GM06990 (cell line): ENCODE data around the gene LBH.

Experiments used
- DNase-seq: peaks from one replicate; pipeline ENCODE4 v3.0.0-alpha.2; 2011; ENCODE audit not compliant: insufficient read length; ENCODE audit errors: extremely low read depth
- H3K27me3 ChIP-seq: replicated peaks from 2 replicates; pipeline ENCODE4 v1.6.0; 2011; ENCODE audit warnings: low read length; ENCODE audit not compliant: control insufficient read depth, insufficient read depth
- H3K36me3 ChIP-seq: 2 replicates; pipeline ENCODE4 v1.5.1; 2011; ENCODE audit warnings: low read length; ENCODE audit not compliant: control insufficient read depth, insufficient read depth
- H3K4me3 ChIP-seq: replicated peaks from 2 replicates; pipeline ENCODE4 v1.5.1; 2011; ENCODE audit warnings: low read depth, mild to moderate bottlenecking, control low read depth, low read length
- TF ChIP-seq, protein P1 (sequence below): IDR thresholded peaks from 2 replicates; pipeline ENCODE4 v1.5.1; 2011; ENCODE audit warnings: low read length, control low read depth, mild to moderate bottlenecking, inconsistent platforms; ENCODE audit not compliant: insufficient read depth, poor library complexity, severe bottlenecking

Gene LBH

GRCh38 chr2:30257266-30258214 is 26.2 kb downstream of the LBH start:
- TF ChIP-seq, protein P1, sequence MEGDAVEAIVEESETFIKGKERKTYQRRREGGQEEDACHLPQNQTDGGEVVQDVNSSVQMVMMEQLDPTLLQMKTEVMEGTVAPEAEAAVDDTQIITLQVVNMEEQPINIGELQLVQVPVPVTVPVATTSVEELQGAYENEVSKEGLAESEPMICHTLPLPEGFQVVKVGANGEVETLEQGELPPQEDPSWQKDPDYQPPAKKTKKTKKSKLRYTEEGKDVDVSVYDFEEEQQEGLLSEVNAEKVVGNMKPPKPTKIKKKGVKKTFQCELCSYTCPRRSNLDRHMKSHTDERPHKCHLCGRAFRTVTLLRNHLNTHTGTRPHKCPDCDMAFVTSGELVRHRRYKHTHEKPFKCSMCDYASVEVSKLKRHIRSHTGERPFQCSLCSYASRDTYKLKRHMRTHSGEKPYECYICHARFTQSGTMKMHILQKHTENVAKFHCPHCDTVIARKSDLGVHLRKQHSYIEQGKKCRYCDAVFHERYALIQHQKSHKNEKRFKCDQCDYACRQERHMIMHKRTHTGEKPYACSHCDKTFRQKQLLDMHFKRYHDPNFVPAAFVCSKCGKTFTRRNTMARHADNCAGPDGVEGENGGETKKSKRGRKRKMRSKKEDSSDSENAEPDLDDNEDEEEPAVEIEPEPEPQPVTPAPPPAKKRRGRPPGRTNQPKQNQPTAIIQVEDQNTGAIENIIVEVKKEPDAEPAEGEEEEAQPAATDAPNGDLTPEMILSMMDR, result no peak
- H3K27me3 ChIP-seq, result no peaks in the 10 kb centered on the region
- DNase-seq, result no peak
- no peak overlapping the region for H3K4me3 ChIP-seq
- H3K36me3 ChIP-seq, result peaks cover 2% of the 10 kb centered on the region

GRCh38 chr2:30259071-30259470 is 27.7 kb downstream of the LBH start:
- TF ChIP-seq, protein P1, result no peak
- Histone ChIP-seq H3K27me3 (no peaks in the 10 kb centered on the region), H3K36me3 (peaks cover 2% of the 10 kb centered on the region), H3K4me3 (no peak overlapping the region)
- no peak for DNase-seq

- Histone ChIP-seq H3K36me3 (peaks cover 2% of the 10 kb centered on the region), H3K4me3 (no peak overlapping the region), H3K27me3 (no peaks in the 10 kb centered on the region)
- TF ChIP-seq, protein P1, result no peak
- DNase-seq, result no peak
These were observed 28.7 kb downstream of the LBH start for GRCh38 chr2:30259827-30260679.

DNA sequence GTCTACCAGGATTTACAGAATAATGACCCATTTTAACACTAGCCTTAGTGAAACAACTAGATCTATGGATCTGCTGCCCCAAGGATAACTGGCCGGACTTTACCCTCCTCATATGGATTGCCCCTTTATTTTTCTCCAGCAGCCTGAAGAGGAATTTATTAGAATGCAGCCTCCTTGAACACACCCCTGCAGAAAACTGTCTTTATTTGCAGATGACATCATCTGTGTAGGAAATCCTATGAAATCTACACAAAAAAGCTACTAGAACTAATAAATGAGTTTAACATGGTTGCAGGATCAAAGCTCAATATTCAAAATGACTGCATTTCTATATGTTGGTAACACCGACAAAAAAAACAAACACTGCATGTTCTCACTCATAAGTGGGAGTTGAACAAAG is 29.6 kb downstream of the LBH start:
- Histone ChIP-seq H3K36me3 (peaks cover 2% of the 10 kb centered on the region), H3K27me3 (no peaks in the 10 kb centered on the region), H3K4me3 (no peak overlapping the region)
- no peak for DNase-seq
- TF ChIP-seq, protein P1, result no peak

DNA sequence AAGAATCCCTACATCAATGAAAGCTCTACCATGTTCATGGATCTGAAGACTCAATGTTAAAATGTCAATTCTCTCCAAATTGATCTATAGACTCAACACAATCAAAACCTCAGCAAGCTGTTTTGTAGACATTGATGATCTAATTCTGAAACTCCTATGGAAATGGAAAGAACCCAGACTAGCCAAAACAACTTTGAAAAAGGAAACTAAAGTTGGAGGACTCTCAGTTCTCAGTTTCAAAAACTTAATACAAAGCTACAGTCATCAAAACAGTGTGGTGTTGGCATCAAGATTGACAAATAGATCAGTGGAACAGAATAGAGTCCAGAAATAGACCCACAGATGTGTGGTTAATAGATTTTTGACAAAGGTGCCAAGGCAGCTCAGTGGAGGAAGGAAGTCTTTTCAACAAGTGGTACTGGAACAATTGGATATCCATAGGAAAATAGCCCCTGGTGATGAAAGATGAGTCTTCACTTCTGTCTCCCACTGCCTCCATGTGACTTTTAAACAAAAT is 30.4 kb downstream of the LBH start:
- Histone ChIP-seq H3K27me3 (no peaks in the 10 kb centered on the region), H3K36me3 (peaks cover 2% of the 10 kb centered on the region), H3K4me3 (no peak overlapping the region)
- TF ChIP-seq, protein P1, result no peak
- DNase-seq, result no peak
